Calu3 (cell line): ENCODE measurements around the gene E2F4. TPM values are rescaled to one million over a fixed set of nuclear protein-coding genes. Genes with fewer than 3 reads are reported as not detected.

Experiments used
- BruUV-seq: library from RNA; stranded (reverse); fragments of 400-500 nt; replicated peaks from 2 replicates; lab custom pipeline; 2021; lab: Mats Ljungman, UMichigan
- CTCF ChIA-PET: fragments of 300-600 bp; sonication (Branson Sonifier 250); formaldehyde crosslinking; loops from one replicate; lab custom pipeline; 2022; ENCODE audit warnings: antibody characterized with exemption; lab: Charles Lee
- DNase-seq: peaks from one replicate; pipeline ENCODE4 v3.0.0; 2022
- H3K27ac Mint-ChIP-seq: one replicate; pipeline ENCODE4 v1.8.0; 2022; ENCODE audit warnings: mixed read lengths; ENCODE audit not compliant: unreplicated experiment
- H3K27me3 Mint-ChIP-seq: one replicate; pipeline ENCODE4 v1.8.0; 2022; ENCODE audit warnings: mixed read lengths; ENCODE audit not compliant: unreplicated experiment
- H3K36me3 Mint-ChIP-seq: one replicate; pipeline ENCODE4 v1.8.0; 2022; ENCODE audit warnings: mild to moderate bottlenecking, moderate library complexity, mixed read lengths; ENCODE audit not compliant: insufficient read depth, unreplicated experiment
- H3K4me1 Mint-ChIP-seq: one replicate; pipeline ENCODE4 v1.8.0; 2022; ENCODE audit warnings: mild to moderate bottlenecking, low read depth, mixed read lengths; ENCODE audit not compliant: unreplicated experiment
- H3K4me3 Mint-ChIP-seq: one replicate; pipeline ENCODE4 v1.8.0; 2022; ENCODE audit warnings: mild to moderate bottlenecking, low read depth, moderate library complexity, mixed read lengths; ENCODE audit not compliant: unreplicated experiment
- H3K9me3 Mint-ChIP-seq: one replicate; pipeline ENCODE4 v1.8.0; 2022; ENCODE audit warnings: low read depth, mixed read lengths; ENCODE audit not compliant: unreplicated experiment
- CTCF ChIP-seq: fragments of 200-600 bp; IDR thresholded peaks from one replicate; pipeline ENCODE4 v1.8.0; 2022; ENCODE audit warnings: antibody characterized with exemption; ENCODE audit not compliant: unreplicated experiment
- intact Hi-C: fragments of 100-400 bp; cut with micrococcal nuclease; formaldehyde crosslinking; loops from one replicate; pipeline ENCODE4 v1.10.0; 2022; ENCODE audit not compliant: unreplicated experiment
- total RNA-seq: library from RNA; stranded (reverse); gene quantifications from 2 replicates; pipeline ENCODE4 v1.2.3, GENCODE V29; 2022

E2F4 gene
- total RNA-seq, 1 experiment from 2014 or later: 95.3 TPM

- no peak overlapping the region for H3K4me3 Mint-ChIP-seq
- CTCF ChIA-PET: interaction anchor here (1.0 kb wide), 1 partner anchor 27 kb away, joined by 5 read pairs; no protein-coding TSS in a partner anchor
- H3K27me3 Mint-ChIP-seq: no peaks in the 10 kb centered on the region
- intact Hi-C loops: no loop called here
- TF ChIP-seq CTCF: no peak
- no TSS peak for BruUV-seq
- no peaks in the 10 kb centered on the region for H3K9me3 Mint-ChIP-seq
- H3K4me1 Mint-ChIP-seq: peaks cover 14% of the 10 kb centered on the region
- H3K36me3 Mint-ChIP-seq: peaks cover 36% of the 10 kb centered on the region
- H3K27ac Mint-ChIP-seq: no peak overlapping the region
- DNase-seq: no peak
These were observed 25.8 kb upstream of the E2F4 start for GRCh38 chr16:67166110-67166547.

GRCh38 chr16:67166598-67167168 lies 25.3 kb upstream of the E2F4 start:
- BruUV-seq: no TSS peak
- peaks cover 19% of the 10 kb centered on the region for H3K4me1 Mint-ChIP-seq
- no peak for TF ChIP-seq CTCF
- H3K4me3 Mint-ChIP-seq: no peak overlapping the region
- DNase-seq: no peak
- no peaks in the 10 kb centered on the region for H3K9me3 Mint-ChIP-seq
- peaks cover 35% of the 10 kb centered on the region for H3K36me3 Mint-ChIP-seq
- intact Hi-C loops: no loop called here
- no peak overlapping the region for H3K27ac Mint-ChIP-seq
- H3K27me3 Mint-ChIP-seq: no peaks in the 10 kb centered on the region
- CTCF ChIA-PET: interaction anchor here (0.6 kb wide), 1 partner anchor 160 kb away, joined by 10 read pairs; the partner anchor contains the start of genes KCTD19 and LRRC36

- no peak overlapping the region for H3K27ac Mint-ChIP-seq
- no TSS peak for BruUV-seq
- DNase-seq: no peak
- TF ChIP-seq CTCF: no peak
- H3K4me3 Mint-ChIP-seq: no peak overlapping the region
- peaks cover 35% of the 10 kb centered on the region for H3K36me3 Mint-ChIP-seq
- no peaks in the 10 kb centered on the region for H3K27me3 Mint-ChIP-seq
- peaks cover 19% of the 10 kb centered on the region for H3K4me1 Mint-ChIP-seq
- CTCF ChIA-PET: interaction anchor here (0.7 kb wide), 1 partner anchor 361 kb away, joined by 3 read pairs; the partner anchor contains the start of gene RIPOR1
- no peaks in the 10 kb centered on the region for H3K9me3 Mint-ChIP-seq
- intact Hi-C loops: no loop called here
These were observed 24.4 kb upstream of the E2F4 start for GRCh38 chr16:67167588-67167987.

- Mint-ChIP-seq H3K27me3 (no peaks in the 10 kb centered on the region), H3K27ac (no peak overlapping the region), H3K4me3 (no peak overlapping the region), H3K9me3 (no peaks in the 10 kb centered on the region), H3K36me3 (peaks cover 45% of the 10 kb centered on the region), H3K4me1 (peaks cover 32% of the 10 kb centered on the region)
- no TSS peak for BruUV-seq
- no peak for TF ChIP-seq CTCF
- CTCF ChIA-PET: interaction anchor here (0.6 to 0.7 kb wide), 2 partner anchors 8 to 16 kb away, joined by 3 read pairs; no protein-coding TSS in a partner anchor
- intact Hi-C loops: no loop called here
- no peak for DNase-seq
These were observed 22.9 kb upstream of the E2F4 start for GRCh38 chr16:67169011-67169451.
